SU-DHL-6 (cell line): ENCODE data around the gene EZR.

ENCODE experiments used
- H2AFZ ChIP-seq: fragments of 200-600 bp; sonication (generic); 2 replicates; pipeline ENCODE4 v1.6.1; 2014; ENCODE audit warnings: low read depth, mild to moderate bottlenecking, moderate library complexity, mixed read lengths, antibody characterized with exemption, low read length; ENCODE audit not compliant: severe bottlenecking
- H3F3A ChIP-seq: fragments of 200-600 bp; shearing (Covaris generic); 2 replicates; pipeline ENCODE4 v1.6.0; 2016; ENCODE audit warnings: antibody characterized with exemption, mild to moderate bottlenecking; ENCODE audit not compliant: insufficient read depth
- H3K27ac ChIP-seq: fragments of 200-600 bp; sonication (generic); 2 replicates; pipeline ENCODE4 v1.5.1; 2016; ENCODE audit warnings: low read depth, mild to moderate bottlenecking, low read length, moderate library complexity, mixed read lengths
- H3K27me3 ChIP-seq: fragments of 200-600 bp; sonication (generic), shearing (Covaris generic); 2 replicates; pipeline ENCODE4 v1.6.0; 2014; ENCODE audit warnings: mild to moderate bottlenecking, low read length
- H3K36me3 ChIP-seq: fragments of 200-600 bp; sonication (generic); 2 replicates; pipeline ENCODE4 v1.6.1; 2014; ENCODE audit warnings: mild to moderate bottlenecking, low read length, mixed read lengths
- H3K4me2 ChIP-seq: fragments of 300-600, 200-600 bp; shearing (Covaris generic), sonication (generic); 2 replicates; pipeline ENCODE4 v1.6.0; 2014; ENCODE audit warnings: low read length, low read depth, mild to moderate bottlenecking; ENCODE audit not compliant: poor library complexity, severe bottlenecking
- H3K4me3 ChIP-seq: fragments of 200-600 bp; sonication (generic); 2 replicates; pipeline ENCODE4 v1.5.1; 2014; ENCODE audit warnings: antibody characterized with exemption, low read length, mild to moderate bottlenecking, mixed read lengths; ENCODE audit not compliant: insufficient read depth, poor library complexity, severe bottlenecking
- H3K79me2 ChIP-seq: fragments of 200-600 bp; sonication (generic); 2 replicates; pipeline ENCODE4 v1.6.1; 2014; ENCODE audit warnings: mild to moderate bottlenecking, low read length, moderate library complexity; ENCODE audit not compliant: insufficient read depth
- H3K9ac ChIP-seq: fragments of 200-600 bp; sonication (generic); 2 replicates; pipeline ENCODE4 v1.7.0; 2014; ENCODE audit warnings: mild to moderate bottlenecking, low read length
- H3K9me2 ChIP-seq: fragments of 200-600 bp; sonication (generic); replicated peaks from 2 replicates; pipeline ENCODE4 v1.6.1; 2014; ENCODE audit warnings: low read length; ENCODE audit not compliant: insufficient read depth
- H3K9me3 ChIP-seq: fragments of 200-600 bp; sonication (generic); 2 replicates; pipeline ENCODE4 v1.6.1; 2014; ENCODE audit warnings: low read length, mixed read lengths; ENCODE audit not compliant: insufficient read depth
- H4K20me1 ChIP-seq: fragments of 200-600 bp; sonication (generic); 2 replicates; pipeline ENCODE4 v1.6.1; 2014; ENCODE audit warnings: low read depth, mild to moderate bottlenecking, antibody characterized with exemption, low read length, moderate library complexity, mixed read lengths
- CTCF ChIP-seq: fragments of 200-600 bp; sonication (generic); IDR thresholded peaks from one replicate; pipeline ENCODE4 v1.5.1; 2017; ENCODE audit warnings: antibody characterized with exemption, mild to moderate bottlenecking, low read length, moderate library complexity; ENCODE audit not compliant: insufficient read depth, poor library complexity, severe bottlenecking
- EZH2phosphoT487 ChIP-seq: fragments of 200-600 bp; sonication (generic), shearing (Covaris generic); conservative IDR thresholded peaks from 2 replicates; pipeline ENCODE4 v1.6.1; 2018; ENCODE audit warnings: mild to moderate bottlenecking, antibody characterized with exemption, low read length, moderate library complexity, mixed read lengths

Gene EZR

GRCh38 chr6:158771399-158772152 lies 47.6 kb downstream of the EZR start:
- H2AFZ ChIP-seq = no peak overlapping the region
- no peaks in the 10 kb centered on the region for H3K27me3 ChIP-seq
- no peaks in the 10 kb centered on the region for H3K9me2 ChIP-seq
- H3K27ac ChIP-seq = no peak overlapping the region
- peaks cover 8% of the 10 kb centered on the region for H3K79me2 ChIP-seq
- peaks cover 2% of the 10 kb centered on the region; the same call in 1 of the 2 replicates for H4K20me1 ChIP-seq
- H3K9ac ChIP-seq = no peak overlapping the region
- no peaks in the 10 kb centered on the region for H3K9me3 ChIP-seq
- H3K36me3 ChIP-seq = peaks cover 46% of the 10 kb centered on the region
- no peak for TF ChIP-seq EZH2phosphoT487
- TF ChIP-seq CTCF = no peak
- H3K4me3 ChIP-seq = no peak overlapping the region
- no peak overlapping the region for H3K4me2 ChIP-seq
- H3F3A ChIP-seq = peaks cover 16% of the 10 kb centered on the region

- no peak for TF ChIP-seq CTCF
- no peak overlapping the region for H3K9ac ChIP-seq
- no peaks in the 10 kb centered on the region for H3K27me3 ChIP-seq
- no peak overlapping the region for H2AFZ ChIP-seq
- H3K79me2 ChIP-seq = peaks cover 2% of the 10 kb centered on the region; the same call in 1 of the 2 replicates
- no peak overlapping the region for H3K27ac ChIP-seq
- H3K9me3 ChIP-seq = no peaks in the 10 kb centered on the region
- H3K4me2 ChIP-seq = no peak overlapping the region
- H3K36me3 ChIP-seq = peaks cover 47% of the 10 kb centered on the region
- no peaks in the 10 kb centered on the region for H3K9me2 ChIP-seq
- no peak overlapping the region for H3K4me3 ChIP-seq
- peaks cover 5% of the 10 kb centered on the region; the same call in 1 of the 2 replicates for H4K20me1 ChIP-seq
- H3F3A ChIP-seq = peaks cover 24% of the 10 kb centered on the region
Observed at GRCh38 chr6:158770533-158771330, 48.4 kb downstream of the EZR start.

GRCh38 chr6:158769771-158770432 lies 49.3 kb downstream of the EZR start:
- H3K36me3 ChIP-seq = peaks cover 43% of the 10 kb centered on the region
- no peak overlapping the region for H3K27ac ChIP-seq
- H2AFZ ChIP-seq = no peak overlapping the region
- H3K4me2 ChIP-seq = no peak overlapping the region
- H4K20me1 ChIP-seq = peaks cover 5% of the 10 kb centered on the region; the same call in 1 of the 2 replicates
- no peak overlapping the region for H3K4me3 ChIP-seq
- no peak overlapping the region for H3K9ac ChIP-seq
- no peaks in the 10 kb centered on the region for H3K9me3 ChIP-seq
- H3F3A ChIP-seq = peaks cover 24% of the 10 kb centered on the region
- no peaks in the 10 kb centered on the region for H3K27me3 ChIP-seq
- H3K79me2 ChIP-seq = no peaks in the 10 kb centered on the region; the same call in 1 of the 2 replicates
- no peak for TF ChIP-seq EZH2phosphoT487
- TF ChIP-seq CTCF = no peak
- no peaks in the 10 kb centered on the region for H3K9me2 ChIP-seq
